ENCODE results near the gene SFT2D1.

SFT2D1 gene

GRCh38 chr6:166301611-166302529 is 40.5 kb downstream of the SFT2D1 start:
- no peak for TF ChIP-seq CTCF (IDR thresholded peaks at IDR 0.05; ENCODE audit: insufficient read depth, low read length, missing control alignments)
- POLR2A ChIA-PET = no interaction called here
- CTCF ChIA-PET = interaction anchor here (2.2 kb wide), 1 partner anchor 11 kb away, joined by 5 read pairs; no protein-coding TSS in a partner anchor
- no peak for DNase-seq (ENCODE audit: low read depth, low spot score)
- no peak overlapping the region for H3K4me3 ChIP-seq (ENCODE audit: low read depth, low read length)

- TF ChIP-seq CTCF (IDR thresholded peaks at IDR 0.05; ENCODE audit: insufficient read depth, low read length, missing control alignments) = no peak
- ChIA-PET CTCF (interaction anchor here (2.2 kb wide), 1 partner anchor 13 kb away, joined by 5 read pairs; no protein-coding TSS in a partner anchor), POLR2A (no interaction called here)
- no peak overlapping the region for H3K4me3 ChIP-seq (ENCODE audit: low read depth, low read length)
- no peak for DNase-seq (ENCODE audit: low read depth, low spot score)
Measured at GRCh38 chr6:166300357-166300987, 41.9 kb downstream of the SFT2D1 start.

GRCh38 chr6:166297606-166298005 is 44.7 kb downstream of the SFT2D1 start:
- ChIA-PET CTCF (no interaction called here), POLR2A (no interaction called here)
- H3K4me3 ChIP-seq (ENCODE audit: low read depth, low read length) = no peak overlapping the region
- TF ChIP-seq CTCF (IDR thresholded peaks at IDR 0.05; ENCODE audit: insufficient read depth, low read length, missing control alignments) = no peak
- no peak for DNase-seq (ENCODE audit: low read depth, low spot score)

- no peak for TF ChIP-seq CTCF (IDR thresholded peaks at IDR 0.05; ENCODE audit: insufficient read depth, low read length, missing control alignments)
- CTCF ChIA-PET = interaction anchor here (1.7 kb wide), 1 partner anchor 17 kb away, joined by 5 read pairs; no protein-coding TSS in a partner anchor
- no peak overlapping the region for H3K4me3 ChIP-seq (ENCODE audit: low read depth, low read length)
- POLR2A ChIA-PET = no interaction called here
- no peak for DNase-seq (ENCODE audit: low read depth, low spot score)
Measured at GRCh38 chr6:166296035-166296883, 46.1 kb downstream of the SFT2D1 start.

GRCh38 chr6:166293731-166294584 is 48.4 kb downstream of the SFT2D1 start:
- no peak for DNase-seq (ENCODE audit: low read depth, low spot score)
- CTCF ChIA-PET = interaction anchor here (0.8 kb wide), 1 partner anchor 19 kb away, joined by 3 read pairs; no protein-coding TSS in a partner anchor
- no peak overlapping the region for H3K4me3 ChIP-seq (ENCODE audit: low read depth, low read length)
- TF ChIP-seq CTCF (IDR thresholded peaks at IDR 0.05; ENCODE audit: insufficient read depth, low read length, missing control alignments) = no peak
- POLR2A ChIA-PET = no interaction called here
